WTC11 (cell line): Measurements from ENCODE around the gene CACNA2D3.

Experiments used
- TP53 ChIP-seq: sonication (generic); formaldehyde crosslinking; IDR thresholded peaks from 2 replicates; pipeline ENCODE4 v1.8.1; 2023; ENCODE audit warnings: mild to moderate bottlenecking, missing genetic modification reagents
- TF ChIP-seq, protein P1 (sequence below): sonication (generic); formaldehyde crosslinking; IDR thresholded peaks from 2 replicates; pipeline ENCODE4 v1.8.0; 2023; ENCODE audit warnings: missing genetic modification reagents, mild to moderate bottlenecking, borderline replicate concordance
- TF ChIP-seq, protein P2 (sequence below): fragments of 200-600 bp; IDR thresholded peaks from 2 replicates; pipeline ENCODE4 v1.8.0; 2022; ENCODE audit warnings: antibody characterized with exemption

DNA sequence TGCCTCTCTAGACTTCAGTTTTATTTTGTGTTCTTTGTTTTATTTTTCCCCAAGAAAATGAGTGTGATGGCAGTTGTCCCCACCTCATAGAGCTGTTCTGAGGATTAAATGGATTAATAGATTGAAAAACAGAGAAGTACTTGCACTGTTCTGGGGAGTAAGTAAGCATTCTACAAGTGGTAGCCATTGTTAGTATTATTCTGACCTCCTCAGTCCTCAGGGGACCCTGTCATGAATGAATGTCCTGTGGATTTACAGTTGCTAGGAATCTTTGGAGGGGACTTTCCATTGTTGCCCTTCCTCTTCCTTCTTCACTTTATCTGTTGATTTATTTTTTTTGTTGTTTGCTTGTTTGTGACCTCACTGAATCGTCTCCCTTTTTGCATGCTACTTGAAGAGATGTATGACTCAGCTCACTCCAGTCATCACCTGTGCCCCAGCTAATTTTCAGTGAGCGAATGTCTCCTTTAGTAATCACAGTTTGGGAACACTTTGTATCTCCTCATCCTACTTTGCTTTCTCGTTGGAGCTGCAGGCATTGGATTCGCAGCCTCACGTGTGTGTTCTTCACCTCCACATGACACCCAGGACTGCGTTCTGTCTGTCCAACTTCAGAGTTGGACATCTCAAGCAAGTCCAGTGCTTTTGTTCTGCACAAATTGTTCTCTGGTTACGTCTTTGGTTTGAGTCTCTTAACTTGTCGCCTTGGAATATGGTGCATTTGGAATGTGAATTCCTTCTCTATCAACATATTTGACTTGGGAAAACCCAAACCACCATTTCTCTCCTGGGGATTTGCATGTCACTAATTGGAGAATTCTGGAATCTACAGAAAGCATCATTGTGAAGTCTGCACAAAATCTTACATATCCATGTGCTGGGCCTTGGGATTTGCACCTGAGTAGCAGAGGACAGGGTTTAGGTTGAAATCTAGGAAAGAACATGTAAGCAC is 751.0 kb downstream of the CACNA2D3 start:
- TF ChIP-seq, protein P1, sequence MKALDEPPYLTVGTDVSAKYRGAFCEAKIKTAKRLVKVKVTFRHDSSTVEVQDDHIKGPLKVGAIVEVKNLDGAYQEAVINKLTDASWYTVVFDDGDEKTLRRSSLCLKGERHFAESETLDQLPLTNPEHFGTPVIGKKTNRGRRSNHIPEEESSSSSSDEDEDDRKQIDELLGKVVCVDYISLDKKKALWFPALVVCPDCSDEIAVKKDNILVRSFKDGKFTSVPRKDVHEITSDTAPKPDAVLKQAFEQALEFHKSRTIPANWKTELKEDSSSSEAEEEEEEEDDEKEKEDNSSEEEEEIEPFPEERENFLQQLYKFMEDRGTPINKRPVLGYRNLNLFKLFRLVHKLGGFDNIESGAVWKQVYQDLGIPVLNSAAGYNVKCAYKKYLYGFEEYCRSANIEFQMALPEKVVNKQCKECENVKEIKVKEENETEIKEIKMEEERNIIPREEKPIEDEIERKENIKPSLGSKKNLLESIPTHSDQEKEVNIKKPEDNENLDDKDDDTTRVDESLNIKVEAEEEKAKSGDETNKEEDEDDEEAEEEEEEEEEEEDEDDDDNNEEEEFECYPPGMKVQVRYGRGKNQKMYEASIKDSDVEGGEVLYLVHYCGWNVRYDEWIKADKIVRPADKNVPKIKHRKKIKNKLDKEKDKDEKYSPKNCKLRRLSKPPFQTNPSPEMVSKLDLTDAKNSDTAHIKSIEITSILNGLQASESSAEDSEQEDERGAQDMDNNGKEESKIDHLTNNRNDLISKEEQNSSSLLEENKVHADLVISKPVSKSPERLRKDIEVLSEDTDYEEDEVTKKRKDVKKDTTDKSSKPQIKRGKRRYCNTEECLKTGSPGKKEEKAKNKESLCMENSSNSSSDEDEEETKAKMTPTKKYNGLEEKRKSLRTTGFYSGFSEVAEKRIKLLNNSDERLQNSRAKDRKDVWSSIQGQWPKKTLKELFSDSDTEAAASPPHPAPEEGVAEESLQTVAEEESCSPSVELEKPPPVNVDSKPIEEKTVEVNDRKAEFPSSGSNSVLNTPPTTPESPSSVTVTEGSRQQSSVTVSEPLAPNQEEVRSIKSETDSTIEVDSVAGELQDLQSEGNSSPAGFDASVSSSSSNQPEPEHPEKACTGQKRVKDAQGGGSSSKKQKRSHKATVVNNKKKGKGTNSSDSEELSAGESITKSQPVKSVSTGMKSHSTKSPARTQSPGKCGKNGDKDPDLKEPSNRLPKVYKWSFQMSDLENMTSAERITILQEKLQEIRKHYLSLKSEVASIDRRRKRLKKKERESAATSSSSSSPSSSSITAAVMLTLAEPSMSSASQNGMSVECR (CRISPR knock-in tag) = no peak
- TF ChIP-seq, protein P2, sequence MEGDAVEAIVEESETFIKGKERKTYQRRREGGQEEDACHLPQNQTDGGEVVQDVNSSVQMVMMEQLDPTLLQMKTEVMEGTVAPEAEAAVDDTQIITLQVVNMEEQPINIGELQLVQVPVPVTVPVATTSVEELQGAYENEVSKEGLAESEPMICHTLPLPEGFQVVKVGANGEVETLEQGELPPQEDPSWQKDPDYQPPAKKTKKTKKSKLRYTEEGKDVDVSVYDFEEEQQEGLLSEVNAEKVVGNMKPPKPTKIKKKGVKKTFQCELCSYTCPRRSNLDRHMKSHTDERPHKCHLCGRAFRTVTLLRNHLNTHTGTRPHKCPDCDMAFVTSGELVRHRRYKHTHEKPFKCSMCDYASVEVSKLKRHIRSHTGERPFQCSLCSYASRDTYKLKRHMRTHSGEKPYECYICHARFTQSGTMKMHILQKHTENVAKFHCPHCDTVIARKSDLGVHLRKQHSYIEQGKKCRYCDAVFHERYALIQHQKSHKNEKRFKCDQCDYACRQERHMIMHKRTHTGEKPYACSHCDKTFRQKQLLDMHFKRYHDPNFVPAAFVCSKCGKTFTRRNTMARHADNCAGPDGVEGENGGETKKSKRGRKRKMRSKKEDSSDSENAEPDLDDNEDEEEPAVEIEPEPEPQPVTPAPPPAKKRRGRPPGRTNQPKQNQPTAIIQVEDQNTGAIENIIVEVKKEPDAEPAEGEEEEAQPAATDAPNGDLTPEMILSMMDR = no peak
- no peak for TF ChIP-seq TP53 (CRISPR knock-in tag)
